Measurements from ENCODE around the gene CACNB2.

The CACNB2 gene

GRCh38 chr10:18140149-18140956 is at the start of gene CACNB2:
Gene CACNB2, plus strand, starts transcription at chr10:18140424.
- DNase-seq: peak; percentile 41

GRCh38 chr10:18094332-18094731 is 45.9 kb upstream of the CACNB2 start:
- no peak for DNase-seq

- DNase-seq: no peak
Observed at GRCh38 chr10:18094793-18095192, 45.4 kb upstream of the CACNB2 start.

GRCh38 chr10:18097524-18097923 is 42.7 kb upstream of the CACNB2 start:
- DNase-seq: no peak

- DNase-seq: no peak
Observed at GRCh38 chr10:18098201-18098600, 42.0 kb upstream of the CACNB2 start.

- DNase-seq: no peak
Observed at GRCh38 chr10:18099415-18099814, 40.8 kb upstream of the CACNB2 start.

GRCh38 chr10:18100669-18101068 is 39.6 kb upstream of the CACNB2 start:
- no peak for DNase-seq

- no peak for DNase-seq
Observed at GRCh38 chr10:18102404-18102803, 37.8 kb upstream of the CACNB2 start.

GRCh38 chr10:18104223-18104872 is 35.9 kb upstream of the CACNB2 start:
- peak; percentile 40 for DNase-seq

GRCh38 chr10:18109341-18109870 is 30.8 kb upstream of the CACNB2 start:
- no peak for DNase-seq

GRCh38 chr10:18113881-18114280 is 26.3 kb upstream of the CACNB2 start:
- DNase-seq: no peak

GRCh38 chr10:18117276-18117675 is 22.9 kb upstream of the CACNB2 start:
- no peak for DNase-seq

GRCh38 chr10:18122753-18123152 is 17.5 kb upstream of the CACNB2 start:
- DNase-seq: no peak

GRCh38 chr10:18133046-18133445 is 7.2 kb upstream of the CACNB2 start:
- no peak for DNase-seq

- no peak for DNase-seq
Observed at GRCh38 chr10:18134509-18134908, 5.7 kb upstream of the CACNB2 start.

- DNase-seq: no peak
Observed at GRCh38 chr10:18134921-18135320, 5.3 kb upstream of the CACNB2 start.

GRCh38 chr10:18136073-18136791 is 4.0 kb upstream of the CACNB2 start:
- DNase-seq: no peak

GRCh38 chr10:18137111-18137510 is 3.1 kb upstream of the CACNB2 start:
- DNase-seq: no peak

GRCh38 chr10:18140957-18141845 is 977 bp downstream of the CACNB2 start:
- DNase-seq: no peak

- DNase-seq: no peak
Observed at GRCh38 chr10:18142151-18142550, 1.9 kb downstream of the CACNB2 start.

- no peak for DNase-seq
Observed at GRCh38 chr10:18144396-18144795, 4.2 kb downstream of the CACNB2 start.

- DNase-seq: no peak
Observed at GRCh38 chr10:18144928-18145327, 4.7 kb downstream of the CACNB2 start.

GRCh38 chr10:18145652-18146051 is 5.4 kb downstream of the CACNB2 start:
- no peak for DNase-seq
